PC-3 (cell line): Measurements from ENCODE around the gene SEMA6B.
A peak's percentile ranks its signal among the peaks of the same experiment; 100 is the strongest.

ENCODE experiments used
- EZH2 ChIP-seq: fragments of 300-600 bp; sonication (generic); IDR thresholded peaks from one replicate; pipeline ENCODE4 v1.6.1; 2017; ENCODE audit warnings: antibody characterized with exemption, mild to moderate bottlenecking, low read length; ENCODE audit not compliant: unreplicated experiment
- EZH2phosphoT487 ChIP-seq: fragments of 300-600 bp; sonication (generic); IDR thresholded peaks from 2 replicates; pipeline ENCODE4 v1.6.1; 2018; ENCODE audit warnings: mild to moderate bottlenecking, antibody characterized with exemption, low read length, borderline replicate concordance
- TF ChIP-seq, protein P1 (sequence below): fragments of 300-600 bp; sonication (generic); conservative IDR thresholded peaks from 2 replicates; pipeline ENCODE4 v1.5.1; 2017; ENCODE audit warnings: antibody characterized with exemption, low read depth, mild to moderate bottlenecking, low read length

DNA sequence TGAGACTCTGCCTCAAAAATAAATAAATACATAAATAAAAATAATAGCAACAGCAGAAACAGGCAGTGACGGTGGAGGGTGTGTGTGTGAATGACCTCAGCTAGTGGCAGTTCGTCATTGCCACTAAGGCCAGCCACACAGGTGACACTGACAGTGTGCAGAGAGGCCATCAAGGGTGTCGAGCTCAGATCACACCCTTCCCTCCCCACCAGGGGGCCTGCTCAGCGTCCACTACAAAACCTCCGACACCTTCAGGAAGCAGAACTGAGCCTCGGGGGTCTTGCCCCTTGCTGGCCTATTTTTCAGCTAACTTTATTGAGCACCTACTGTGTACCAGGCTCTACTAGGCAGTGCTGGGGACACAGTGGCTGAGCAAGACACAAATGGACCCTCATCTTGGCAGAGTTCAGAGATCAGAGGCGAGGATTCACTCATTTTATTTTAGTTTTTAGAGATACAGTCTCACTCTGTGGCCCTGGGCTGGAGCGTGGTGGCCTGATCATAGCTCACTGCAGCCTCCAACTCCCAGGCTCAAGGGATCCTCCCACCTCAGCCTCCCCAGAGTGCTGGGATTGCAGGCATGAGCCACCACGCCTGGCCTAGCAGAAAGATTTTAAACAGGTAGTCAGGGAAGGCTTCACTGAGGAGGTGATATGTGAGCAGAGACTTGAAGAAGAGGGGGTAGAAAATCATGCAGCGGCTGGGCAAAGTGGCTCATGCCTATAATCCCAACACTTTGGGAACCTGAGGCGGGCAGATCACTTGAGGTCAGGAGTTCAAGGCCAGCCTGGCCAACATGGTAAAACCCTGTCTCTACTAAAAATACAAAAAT lies 30.3 kb upstream of the SEMA6B start:
- TF ChIP-seq, protein P1, sequence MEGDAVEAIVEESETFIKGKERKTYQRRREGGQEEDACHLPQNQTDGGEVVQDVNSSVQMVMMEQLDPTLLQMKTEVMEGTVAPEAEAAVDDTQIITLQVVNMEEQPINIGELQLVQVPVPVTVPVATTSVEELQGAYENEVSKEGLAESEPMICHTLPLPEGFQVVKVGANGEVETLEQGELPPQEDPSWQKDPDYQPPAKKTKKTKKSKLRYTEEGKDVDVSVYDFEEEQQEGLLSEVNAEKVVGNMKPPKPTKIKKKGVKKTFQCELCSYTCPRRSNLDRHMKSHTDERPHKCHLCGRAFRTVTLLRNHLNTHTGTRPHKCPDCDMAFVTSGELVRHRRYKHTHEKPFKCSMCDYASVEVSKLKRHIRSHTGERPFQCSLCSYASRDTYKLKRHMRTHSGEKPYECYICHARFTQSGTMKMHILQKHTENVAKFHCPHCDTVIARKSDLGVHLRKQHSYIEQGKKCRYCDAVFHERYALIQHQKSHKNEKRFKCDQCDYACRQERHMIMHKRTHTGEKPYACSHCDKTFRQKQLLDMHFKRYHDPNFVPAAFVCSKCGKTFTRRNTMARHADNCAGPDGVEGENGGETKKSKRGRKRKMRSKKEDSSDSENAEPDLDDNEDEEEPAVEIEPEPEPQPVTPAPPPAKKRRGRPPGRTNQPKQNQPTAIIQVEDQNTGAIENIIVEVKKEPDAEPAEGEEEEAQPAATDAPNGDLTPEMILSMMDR: peak; percentile 64
- TF ChIP-seq EZH2phosphoT487 (no peak), EZH2 (no peak)
